SH-SY5Y (cell line): Measurements from ENCODE around the gene SPPL3.

ENCODE experiments used
- GATA2 ChIP-seq: IDR thresholded peaks from 2 replicates; pipeline ENCODE4 v1.6.1; 2011; ENCODE audit warnings: mild to moderate bottlenecking, low read depth, low read length
- GATA3 ChIP-seq: IDR thresholded peaks from 2 replicates; pipeline ENCODE4 v1.6.1; 2011; ENCODE audit warnings: low read depth, mild to moderate bottlenecking, low read length, moderate library complexity

- TF ChIP-seq GATA3 (no peak), GATA2 (no peak)
Observed at GRCh38 chr12:120750806-120751205, 153.4 kb downstream of the SPPL3 start.
